ENCODE data around the gene MALT1. TPM values are rescaled to one million over a fixed set of nuclear protein-coding genes. Genes with fewer than 3 reads are reported as not detected.

The MALT1 gene
- total RNA-seq, 4 donors from 2014 or later, result 18.5 to 45.6 (median 30.1) TPM

DNA sequence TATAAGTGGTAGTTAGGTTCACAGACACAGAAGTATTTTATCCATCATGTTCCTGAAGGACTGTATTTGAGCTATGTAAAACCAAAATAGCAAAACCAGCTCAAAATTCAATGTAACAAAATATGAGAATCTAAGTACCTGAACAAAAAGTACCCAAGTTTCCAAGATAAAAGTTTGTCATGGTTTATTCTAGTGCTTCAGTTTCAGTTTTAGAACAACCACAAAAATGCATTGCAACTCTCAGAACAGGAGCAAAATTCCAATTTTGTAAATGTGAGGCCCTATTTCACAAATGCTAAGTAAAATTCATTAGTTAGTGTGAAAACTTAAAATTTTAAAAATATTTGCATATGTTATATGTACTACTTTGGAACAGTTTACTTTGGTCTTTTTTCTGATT lies 37.4 kb upstream of the MALT1 start:
- TF ChIP-seq, protein P1, sequence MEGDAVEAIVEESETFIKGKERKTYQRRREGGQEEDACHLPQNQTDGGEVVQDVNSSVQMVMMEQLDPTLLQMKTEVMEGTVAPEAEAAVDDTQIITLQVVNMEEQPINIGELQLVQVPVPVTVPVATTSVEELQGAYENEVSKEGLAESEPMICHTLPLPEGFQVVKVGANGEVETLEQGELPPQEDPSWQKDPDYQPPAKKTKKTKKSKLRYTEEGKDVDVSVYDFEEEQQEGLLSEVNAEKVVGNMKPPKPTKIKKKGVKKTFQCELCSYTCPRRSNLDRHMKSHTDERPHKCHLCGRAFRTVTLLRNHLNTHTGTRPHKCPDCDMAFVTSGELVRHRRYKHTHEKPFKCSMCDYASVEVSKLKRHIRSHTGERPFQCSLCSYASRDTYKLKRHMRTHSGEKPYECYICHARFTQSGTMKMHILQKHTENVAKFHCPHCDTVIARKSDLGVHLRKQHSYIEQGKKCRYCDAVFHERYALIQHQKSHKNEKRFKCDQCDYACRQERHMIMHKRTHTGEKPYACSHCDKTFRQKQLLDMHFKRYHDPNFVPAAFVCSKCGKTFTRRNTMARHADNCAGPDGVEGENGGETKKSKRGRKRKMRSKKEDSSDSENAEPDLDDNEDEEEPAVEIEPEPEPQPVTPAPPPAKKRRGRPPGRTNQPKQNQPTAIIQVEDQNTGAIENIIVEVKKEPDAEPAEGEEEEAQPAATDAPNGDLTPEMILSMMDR (IDR thresholded peaks at IDR 0.05), result no peak
- no peak for ATAC-seq (ENCODE audit: low FRiP score)
- no peak for DNase-seq (ENCODE audit: low spot score)

DNA sequence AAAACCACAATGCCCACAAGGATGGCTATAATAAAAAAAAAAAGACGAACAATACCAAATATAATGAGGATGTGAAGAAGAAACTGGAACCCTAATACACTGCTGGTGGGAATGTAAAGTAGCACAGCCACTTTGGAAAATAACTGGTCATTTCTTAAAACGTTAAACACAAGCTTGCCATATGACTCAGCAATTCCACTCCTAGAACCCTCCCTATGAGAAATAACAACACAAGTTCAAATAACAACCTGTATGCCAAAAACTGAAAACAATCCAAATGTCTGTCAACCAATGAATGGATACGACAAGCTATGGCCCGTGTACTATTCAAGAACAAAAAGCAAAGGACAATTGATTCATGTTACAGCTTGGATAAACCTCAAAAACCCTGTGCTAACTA lies 35.4 kb upstream of the MALT1 start:
- TF ChIP-seq, protein P1 (IDR thresholded peaks at IDR 0.05), result no peak
- DNase-seq (ENCODE audit: low spot score), result no peak
- ATAC-seq (ENCODE audit: low FRiP score), result no peak

DNA sequence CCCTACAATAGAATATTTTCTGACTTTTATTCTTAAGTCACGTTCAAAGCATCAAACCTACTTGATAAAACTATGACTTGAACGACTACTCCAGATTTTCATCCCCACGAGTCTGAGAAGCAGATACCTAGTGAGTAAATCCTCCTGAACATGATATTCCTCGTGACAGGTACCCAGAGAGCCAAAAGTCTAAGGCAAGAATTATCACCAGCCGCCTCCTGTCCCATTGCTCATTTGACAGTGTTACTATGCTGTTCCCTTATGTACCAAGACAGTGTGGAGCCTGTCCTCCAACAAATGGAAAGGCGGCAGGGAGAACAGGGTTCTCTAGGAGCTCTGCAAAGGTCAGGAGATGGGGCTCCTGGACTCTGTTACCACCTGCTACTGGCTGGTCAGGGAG lies 34.1 kb upstream of the MALT1 start:
- DNase-seq (ENCODE audit: low spot score) (no peak), ATAC-seq (ENCODE audit: low FRiP score) (no peak)
- TF ChIP-seq, protein P1 (IDR thresholded peaks at IDR 0.05), result no peak

DNA sequence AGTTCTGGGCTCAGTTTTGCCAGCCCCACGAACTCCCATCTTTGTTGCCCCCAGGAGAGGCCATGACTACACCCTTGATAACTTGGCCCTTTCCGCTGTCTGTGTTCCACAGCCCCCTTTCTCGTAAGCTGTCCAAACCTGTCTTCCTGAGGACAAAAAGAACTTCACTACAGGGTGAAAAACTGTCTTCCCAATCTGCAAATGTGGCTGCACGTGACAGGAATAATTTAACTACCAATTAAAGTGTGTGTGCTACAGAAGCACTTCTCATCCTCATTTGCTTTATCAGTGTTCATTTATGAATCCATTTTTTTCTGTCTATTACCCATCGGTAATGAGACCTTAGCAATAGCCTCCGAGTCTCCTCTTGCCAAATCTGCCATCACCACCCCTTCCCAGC lies 33.3 kb upstream of the MALT1 start:
- ATAC-seq (ENCODE audit: low FRiP score), result no peak
- TF ChIP-seq, protein P1 (IDR thresholded peaks at IDR 0.05), result no peak

DNA sequence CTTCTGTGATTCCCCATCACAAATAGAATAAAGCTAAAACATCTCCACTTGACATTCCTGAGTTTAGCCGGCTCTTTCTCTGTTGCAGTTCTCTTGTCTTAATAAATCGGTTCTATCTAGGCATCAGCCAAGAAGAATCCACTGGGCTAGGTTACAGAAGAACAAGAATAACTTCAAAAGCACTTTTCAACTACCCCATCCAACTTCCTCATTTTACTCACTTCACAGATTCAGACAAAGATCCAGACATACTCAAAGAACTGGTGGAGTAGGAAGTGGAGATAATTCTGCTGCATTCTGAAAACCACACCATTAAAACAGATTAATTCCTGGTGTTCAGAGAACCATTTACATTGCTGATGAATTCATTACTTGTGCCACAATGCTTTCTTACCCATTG lies 32.8 kb upstream of the MALT1 start:
- ATAC-seq (ENCODE audit: low FRiP score), result no peak

More for the DNA sequence above, 33.3 kb upstream of the MALT1 start:
- DNase-seq (ENCODE audit: low spot score), result no peak

DNA sequence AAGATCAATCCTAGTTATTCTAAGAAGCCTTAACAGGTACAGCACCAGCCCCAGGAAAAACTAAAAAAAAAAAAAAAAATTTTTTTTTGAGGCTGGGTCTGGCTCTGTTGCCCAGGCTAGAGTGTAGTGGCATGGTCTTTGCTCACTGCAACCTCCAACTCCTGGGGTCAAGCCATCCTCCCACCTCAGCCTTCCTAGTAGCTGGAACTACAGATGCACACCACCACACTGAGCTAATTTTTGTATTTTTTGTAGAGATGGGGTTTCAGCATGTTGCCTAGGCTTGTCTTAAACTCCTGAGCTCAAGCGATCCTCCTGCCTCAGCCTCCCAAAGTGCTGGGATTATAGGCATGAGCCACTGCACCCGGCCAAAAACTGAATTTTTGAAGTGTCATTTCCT lies 32.0 kb upstream of the MALT1 start:
- no peak for DNase-seq (ENCODE audit: low spot score)
- TF ChIP-seq, protein P1 (IDR thresholded peaks at IDR 0.05), result no peak
- ATAC-seq (ENCODE audit: low FRiP score), result no peak

More for the DNA sequence above, 32.8 kb upstream of the MALT1 start:
- TF ChIP-seq, protein P1 (IDR thresholded peaks at IDR 0.05), result no peak
- no peak for DNase-seq (ENCODE audit: low spot score)

DNA sequence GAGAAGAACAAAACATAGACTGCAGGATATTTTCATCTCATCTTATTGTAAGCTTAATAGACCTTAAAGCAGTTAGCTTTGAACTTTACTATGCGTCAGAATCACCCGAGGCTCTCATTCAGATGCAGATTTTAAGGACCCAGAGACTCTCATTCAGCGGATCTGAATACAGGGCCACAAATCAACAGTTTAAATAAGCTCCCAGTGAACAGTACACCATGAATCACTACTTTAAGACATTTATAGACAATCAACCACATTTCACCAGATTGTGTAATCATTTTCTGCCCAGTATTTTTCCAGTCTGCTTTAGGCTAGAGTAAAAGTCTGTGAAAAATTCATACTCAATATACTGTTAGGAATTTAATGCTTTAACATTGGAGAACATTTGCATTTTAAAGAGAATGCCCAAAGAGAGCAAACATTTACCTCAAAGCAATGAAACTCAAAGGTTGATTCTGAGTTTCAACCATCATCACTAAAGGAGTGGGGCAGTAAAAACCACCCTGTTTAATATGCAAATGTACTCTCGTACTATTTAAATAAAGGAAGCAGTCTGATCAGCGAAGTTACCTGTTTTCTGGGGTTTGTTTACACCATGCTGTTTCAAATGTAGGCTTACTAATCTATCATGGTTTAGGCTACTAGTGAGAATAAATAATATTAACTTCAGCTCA lies 31.4 kb upstream of the MALT1 start:
- ATAC-seq (ENCODE audit: low FRiP score), result no peak
- TF ChIP-seq, protein P1 (IDR thresholded peaks at IDR 0.05), result no peak
- no peak for DNase-seq (ENCODE audit: low spot score)

Measured in omental fat pad (tissue), 4 donors.